Pericardium fibroblast (primary cell): ENCODE data around the gene XCR1. TPM values are rescaled to one million over a fixed set of nuclear protein-coding genes. Genes with fewer than 3 reads are reported as not detected.

ENCODE experiments used
- total RNA-seq: library from RNA; depleted of rRNA; stranded (reverse); fragments of >200 nt; gene quantifications from 2 replicates; pipeline ENCODE4 v1.2.3, GENCODE V29; 2015

The XCR1 gene, protein sequence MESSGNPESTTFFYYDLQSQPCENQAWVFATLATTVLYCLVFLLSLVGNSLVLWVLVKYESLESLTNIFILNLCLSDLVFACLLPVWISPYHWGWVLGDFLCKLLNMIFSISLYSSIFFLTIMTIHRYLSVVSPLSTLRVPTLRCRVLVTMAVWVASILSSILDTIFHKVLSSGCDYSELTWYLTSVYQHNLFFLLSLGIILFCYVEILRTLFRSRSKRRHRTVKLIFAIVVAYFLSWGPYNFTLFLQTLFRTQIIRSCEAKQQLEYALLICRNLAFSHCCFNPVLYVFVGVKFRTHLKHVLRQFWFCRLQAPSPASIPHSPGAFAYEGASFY
- not detected in 2 replicates for total RNA-seq

DNA sequence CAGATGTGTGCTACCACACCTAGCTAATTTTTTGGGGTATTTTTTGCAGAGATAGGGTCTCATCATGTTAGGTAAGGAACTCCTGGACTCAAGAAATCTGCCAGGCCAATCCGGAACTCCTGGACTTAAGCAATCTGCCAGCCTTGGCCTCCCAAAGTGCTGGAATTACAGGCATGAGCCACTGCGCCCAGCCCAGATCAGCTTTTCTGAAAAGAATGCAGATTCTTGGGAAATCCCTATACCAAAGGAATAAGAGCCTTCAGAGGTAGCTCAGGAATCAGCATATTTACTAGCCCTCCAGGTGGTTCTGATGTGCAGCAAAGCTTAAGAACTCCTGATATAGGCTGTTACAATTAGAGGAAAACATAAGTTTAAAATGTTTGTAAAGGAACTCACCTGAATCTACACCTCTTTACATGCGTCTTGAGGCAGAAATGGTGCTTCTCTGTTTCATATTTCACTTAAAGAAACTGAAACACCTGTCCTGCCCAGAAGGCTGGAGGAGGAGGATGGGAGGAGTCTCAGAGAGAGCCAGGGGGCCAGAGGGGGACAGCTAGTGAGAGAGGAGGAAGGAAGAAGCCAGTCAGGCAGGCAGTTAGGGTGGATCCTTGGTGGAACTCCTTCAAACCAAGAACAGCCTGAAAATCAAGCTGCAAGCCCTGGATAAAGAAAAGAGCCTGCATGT, at the start of gene XCR1:
XCR1 (minus strand) TSS at position 463 of the 685 bp plus-strand sequence. CDS start 5,536 bp downstream, outside the sequence.

DNA sequence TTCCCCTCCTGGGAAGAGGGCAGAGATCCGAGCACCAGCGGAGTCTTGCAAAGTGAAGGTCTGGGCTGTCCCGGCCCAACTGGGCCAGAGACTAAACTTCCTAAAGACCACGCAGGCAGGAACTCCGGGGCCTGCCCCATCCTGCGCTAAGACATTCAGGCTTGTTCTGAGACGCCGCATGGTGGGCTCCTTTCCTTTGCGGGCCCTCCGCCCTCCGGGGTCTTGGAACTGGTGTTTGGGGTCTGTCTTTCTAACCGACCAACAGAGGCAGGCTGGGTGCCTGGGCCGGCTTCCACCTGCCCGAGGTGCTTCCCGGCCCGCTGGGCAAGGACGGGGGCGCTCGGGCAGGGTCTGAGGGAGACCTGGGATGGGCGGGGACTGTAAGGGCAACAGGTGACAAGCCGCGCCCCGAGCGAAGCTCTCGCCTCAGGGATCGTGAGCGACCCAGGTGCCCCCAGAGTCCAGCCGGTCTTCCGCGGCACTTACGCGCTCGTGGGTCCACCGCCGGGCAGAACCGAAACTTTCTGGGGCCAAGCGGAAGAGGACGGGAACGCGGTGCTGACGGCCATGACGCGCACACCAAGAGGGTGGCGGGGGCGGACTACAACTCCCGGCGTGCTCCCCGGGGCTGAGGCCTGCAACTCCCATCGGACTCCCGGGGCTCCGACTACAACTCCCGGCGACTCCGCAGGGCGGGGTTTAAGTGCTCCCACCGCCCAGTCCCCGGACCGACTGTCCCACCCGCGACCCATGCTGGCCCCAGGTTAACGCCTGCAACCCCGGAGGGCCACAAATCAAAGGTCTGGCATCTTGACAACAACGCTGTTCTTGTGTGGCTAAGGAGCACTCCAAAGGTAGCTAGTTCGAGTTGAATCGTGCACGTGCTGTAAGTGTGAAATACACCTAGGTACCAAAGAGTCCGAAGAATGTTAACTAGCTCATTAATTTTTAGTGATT, 31.8 kb downstream of the XCR1 start, which contains the start of gene FYCO1:
FYCO1 (minus strand) TSS at position 589 of the 957 bp plus-strand sequence. CDS start 10,914 bp downstream, outside the sequence.

Other genes with a start within 250 kb of the XCR1 start
- not detected in 2 replicates for gene SLC6A20, start 230.9 kb downstream of the XCR1 start, total RNA-seq
- gene LZTFL1, start 185.4 kb downstream of the XCR1 start, total RNA-seq: 13.3 and 15.2 TPM in 2 replicates
- not detected in 2 replicates for gene CCR9, start 140.9 kb downstream of the XCR1 start, total RNA-seq
- gene CXCR6, start 84.0 kb downstream of the XCR1 start, total RNA-seq: not detected in 2 replicates
- gene FYCO1, start 31.7 kb downstream of the XCR1 start, total RNA-seq: 9.7 and 14.0 TPM in 2 replicates
- gene CCR1, start 180.8 kb upstream of the XCR1 start, total RNA-seq: not detected in 2 replicates
- gene CCR3, start 215.0 kb upstream of the XCR1 start, total RNA-seq: not detected in 2 replicates